ENCODE results near the gene CDC14C. TPM values are rescaled to one million over a fixed set of nuclear protein-coding genes. Genes with fewer than 3 reads are reported as not detected.
"Not testable (repeated sequence)": the region's sequence is repeated elsewhere in the genome, so short reads cannot be mapped to it uniquely, and the experiment has no call there.

Gene CDC14C
- not detected for total RNA-seq

DNA sequence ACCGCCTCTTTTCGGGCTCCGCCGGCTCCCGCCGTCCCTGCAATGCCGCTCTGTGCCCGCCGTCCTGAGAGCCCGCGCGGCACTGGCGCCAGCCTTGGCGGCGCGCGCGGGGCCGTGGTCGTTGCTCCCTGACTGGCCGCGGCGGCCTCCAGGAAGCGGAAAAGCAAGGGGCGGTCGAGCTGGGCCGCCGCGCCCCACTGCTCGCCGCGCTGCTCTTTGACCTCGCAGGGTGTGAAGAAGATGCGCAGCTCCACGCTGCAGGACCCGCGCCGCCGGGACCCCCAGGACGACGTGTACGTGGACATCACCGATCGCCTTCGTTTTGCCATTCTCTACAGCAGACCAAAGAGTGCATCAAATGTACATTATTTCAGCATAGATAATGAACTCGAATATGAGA, at the start of gene CDC14C:
Gene CDC14C, plus strand, starts transcription at position 115 of the 400 bp plus-strand sequence. Its CDS starts 126 bp downstream, at position 241.
- DNase-seq (ENCODE audit: low spot score in 2 of 2) (no peak), FAIRE-seq (no peak)

DNA sequence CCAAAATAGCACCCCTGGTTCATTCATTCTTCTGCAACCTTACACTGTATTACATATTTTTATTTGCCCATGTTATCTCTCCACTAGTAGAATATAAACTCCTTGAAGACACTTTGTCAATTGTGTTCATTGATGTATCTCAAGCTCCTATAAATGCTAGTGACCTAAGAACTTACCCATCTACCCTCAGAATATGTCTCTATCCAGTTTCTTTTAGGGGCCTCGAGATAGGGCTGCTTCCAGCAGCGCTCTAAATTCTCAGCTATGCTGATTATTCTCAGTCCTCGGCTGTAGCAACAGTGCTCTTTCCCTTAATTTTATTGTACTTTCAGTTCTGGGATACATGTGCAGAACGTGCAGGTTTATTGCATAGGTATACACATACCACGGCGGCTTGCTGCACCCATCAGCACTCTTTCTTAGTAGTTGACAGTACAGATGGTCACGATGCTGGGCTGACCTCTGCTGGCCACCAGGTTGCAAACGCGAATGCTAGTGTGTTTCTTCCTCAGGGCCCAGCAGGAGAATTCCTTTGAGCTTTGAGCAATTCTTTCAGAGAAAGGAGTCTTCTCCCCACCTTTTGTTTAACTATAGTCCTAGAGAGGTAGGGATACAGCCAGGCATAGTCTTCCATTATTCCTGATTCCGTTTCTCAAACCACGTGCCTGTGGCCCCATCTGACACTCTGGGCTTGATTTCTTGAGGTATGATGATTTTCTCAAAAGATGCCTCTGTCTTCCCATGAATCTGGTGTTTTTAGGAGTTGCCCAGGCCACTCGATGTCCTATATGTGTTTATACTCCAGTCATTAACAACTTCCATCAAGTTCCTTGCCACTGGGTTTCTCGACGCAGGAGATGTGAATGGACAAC, 49.1 kb upstream of the CDC14C start:
- FAIRE-seq (no peak), DNase-seq (ENCODE audit: low spot score in 2 of 2) (no peak)

DNA sequence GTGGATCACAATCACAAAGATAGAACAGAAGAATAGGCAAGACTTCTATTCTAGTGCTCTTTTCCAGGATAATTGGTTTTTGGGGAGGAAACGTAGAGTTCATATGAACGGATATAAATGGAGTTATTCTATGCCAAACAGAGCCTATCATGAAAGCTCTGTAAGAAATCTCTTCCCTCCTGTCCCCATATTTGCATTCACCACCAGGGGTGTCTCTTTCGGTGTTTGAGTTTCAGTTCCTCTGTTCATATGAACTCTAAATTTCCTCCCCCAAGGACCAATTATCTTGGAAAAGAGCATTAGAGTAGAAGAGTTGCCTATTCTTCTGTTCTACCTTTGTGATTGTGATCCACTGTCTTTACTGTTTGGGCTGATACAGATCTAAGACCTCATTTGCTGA, 48.3 kb upstream of the CDC14C start:
- DNase-seq (ENCODE audit: low spot score in 2 of 2) (no peak), FAIRE-seq (no peak)

DNA sequence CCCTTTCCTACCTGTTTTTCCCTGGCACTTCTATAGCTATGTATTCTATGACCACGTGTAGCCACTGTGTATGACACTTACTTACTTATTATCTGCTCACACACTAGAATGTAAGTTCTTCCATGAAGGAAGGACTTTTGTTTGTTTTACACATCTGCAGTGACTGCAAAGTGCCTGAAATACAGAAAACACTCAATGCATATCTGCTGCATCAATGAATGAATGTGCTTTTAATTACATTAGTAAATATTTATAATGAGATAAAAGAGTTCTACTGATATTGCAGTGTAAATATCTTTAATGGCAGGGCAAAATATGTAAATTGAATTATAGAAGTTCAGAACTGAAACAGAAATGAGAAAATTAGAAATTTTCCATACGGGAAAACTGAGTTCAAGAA, 43.5 kb upstream of the CDC14C start:
- no peak for DNase-seq (ENCODE audit: low spot score in 2 of 2)
- FAIRE-seq, result no peak

DNA sequence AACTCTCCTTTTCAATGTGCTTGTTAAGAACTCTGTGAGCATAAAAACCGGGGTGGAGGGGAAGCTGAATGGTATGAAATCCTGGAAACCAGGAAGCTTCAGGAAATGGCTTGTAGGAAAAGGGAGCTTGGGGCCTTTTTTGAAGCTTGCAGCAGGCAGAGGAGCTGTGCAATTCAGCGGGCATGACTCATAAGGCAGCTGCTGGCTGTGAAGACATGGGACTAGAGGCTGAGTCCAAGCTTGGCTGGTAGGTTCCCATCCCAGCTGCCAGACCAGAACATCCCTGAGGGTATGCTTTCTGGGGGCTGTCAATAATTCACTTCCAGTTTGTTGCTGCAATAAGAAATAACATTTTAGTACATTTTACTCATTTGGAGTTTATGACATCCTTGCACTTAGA, 36.8 kb upstream of the CDC14C start:
- FAIRE-seq (no peak), DNase-seq (ENCODE audit: low spot score in 2 of 2) (no peak)

DNA sequence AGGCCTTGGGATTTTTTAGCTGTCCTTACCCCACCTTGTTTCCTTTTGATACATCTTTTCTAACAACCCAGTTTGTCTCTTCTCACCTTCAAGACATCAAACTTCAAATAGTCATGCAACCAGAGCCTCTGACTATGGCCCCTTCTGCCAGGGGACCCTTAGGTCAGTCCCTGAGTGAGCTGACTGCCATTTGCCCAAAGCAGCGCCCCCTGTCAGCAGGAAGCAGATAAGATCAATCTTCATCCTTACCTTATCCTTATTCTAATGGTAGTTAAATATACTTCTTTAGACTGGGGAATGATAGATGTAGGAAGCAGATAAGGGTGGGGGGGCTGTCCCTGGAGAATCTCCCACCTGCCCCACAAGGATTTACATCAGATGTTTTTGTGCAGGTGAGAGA, 29.8 kb upstream of the CDC14C start:
- no peak for DNase-seq (ENCODE audit: low spot score in 2 of 2)
- FAIRE-seq, result no peak

DNA sequence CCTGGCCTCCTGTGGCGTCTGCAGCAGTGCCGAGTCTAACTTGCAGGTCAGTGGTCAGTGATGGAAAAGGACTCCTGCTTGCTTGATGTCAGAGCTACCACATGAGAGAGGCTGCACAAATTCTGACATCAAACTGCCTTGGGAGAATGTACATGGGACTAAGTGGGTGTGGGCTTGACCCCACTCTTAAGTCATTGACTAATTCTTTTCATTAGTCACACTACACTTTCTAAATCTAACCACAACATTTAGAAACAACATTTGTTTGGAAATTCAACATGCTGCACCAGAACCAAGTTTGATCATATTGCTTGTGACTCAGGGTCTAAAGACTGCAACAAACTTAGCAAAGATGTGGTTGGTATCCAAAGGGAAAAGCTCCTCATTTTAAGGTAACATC, 24.4 kb upstream of the CDC14C start:
- FAIRE-seq (no peak), DNase-seq (ENCODE audit: low spot score in 2 of 2) (no peak)

DNA sequence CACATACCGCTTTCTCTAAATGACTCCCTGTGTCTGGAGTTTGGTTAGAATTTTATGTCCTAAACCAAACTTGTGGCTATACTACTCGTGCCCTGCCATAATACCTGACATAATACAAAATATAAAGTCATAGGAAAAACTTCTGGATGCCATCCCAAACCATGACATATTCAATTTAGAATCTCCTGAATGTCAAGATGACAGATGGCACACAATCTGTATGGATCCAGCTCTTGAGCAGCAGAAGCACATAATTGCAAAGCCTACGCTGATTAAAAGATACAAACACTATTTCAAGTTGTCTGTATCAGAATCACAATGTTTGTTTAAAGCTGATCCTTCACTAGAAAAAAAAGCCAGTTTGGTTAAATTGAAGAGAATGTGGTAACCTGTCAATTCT, 22.4 kb upstream of the CDC14C start:
- FAIRE-seq (no peak), DNase-seq (ENCODE audit: low spot score in 2 of 2) (no peak)

DNA sequence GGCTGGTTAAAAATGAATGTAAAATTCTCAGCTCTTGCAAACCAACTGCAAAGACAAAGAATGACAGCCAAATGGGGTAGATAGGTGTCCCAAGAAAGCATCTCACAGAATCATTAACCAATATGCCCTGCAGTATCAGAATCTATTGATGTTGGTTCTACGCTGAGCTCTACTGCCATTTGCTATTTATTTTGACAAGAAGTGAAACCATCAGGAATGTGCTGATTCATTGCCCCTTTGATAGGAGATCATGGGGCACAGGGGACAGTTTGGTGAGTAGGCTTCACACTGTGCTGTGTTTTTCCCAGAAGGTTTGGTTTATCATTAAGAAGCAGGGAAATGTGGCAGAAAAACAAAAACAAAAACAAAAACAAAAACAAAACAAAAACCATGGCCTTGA, 19.4 kb upstream of the CDC14C start:
- no peak for DNase-seq (ENCODE audit: low spot score in 2 of 2)
- no peak for FAIRE-seq

DNA sequence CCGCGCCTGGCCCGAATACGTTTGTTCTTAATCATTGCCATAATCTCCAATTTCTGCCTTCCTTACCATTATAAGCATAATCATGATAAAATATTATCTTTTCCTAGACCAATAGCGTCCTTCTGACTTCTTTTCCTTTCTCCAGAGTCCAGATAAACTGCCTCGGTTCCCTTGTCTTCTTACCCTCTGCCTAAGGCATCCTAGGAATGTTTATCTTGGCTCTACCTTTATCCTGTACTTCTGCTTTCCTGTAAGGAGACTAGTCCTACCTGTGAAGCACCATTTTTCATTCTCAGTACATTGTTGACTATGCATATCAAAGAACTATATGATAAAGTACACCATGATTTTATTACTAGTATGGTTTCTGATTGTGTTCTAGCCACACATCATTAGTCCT, 18.7 kb upstream of the CDC14C start:
- FAIRE-seq; DNase-seq (ENCODE audit: low spot score in 2 of 2): not testable (repeated sequence)

DNA sequence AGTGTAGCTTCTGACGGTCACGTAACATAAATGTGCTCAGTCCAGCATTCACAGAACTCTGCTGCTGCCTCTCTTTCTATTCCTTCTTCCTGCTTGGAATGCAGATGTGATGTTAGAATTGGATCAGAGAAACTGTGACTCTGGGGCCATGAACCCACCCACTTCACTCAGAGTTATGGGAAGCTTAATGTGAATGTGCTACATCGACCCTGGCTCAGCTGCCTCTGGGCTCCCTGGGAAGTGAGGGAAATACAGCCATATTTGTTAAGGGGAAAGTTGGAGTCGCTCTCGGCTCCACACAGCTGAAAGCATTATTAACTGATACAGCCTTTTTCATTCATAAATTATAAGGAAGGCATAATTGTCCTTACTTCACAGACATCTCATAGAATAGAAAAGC, 14.5 kb upstream of the CDC14C start:
- not testable (repeated sequence) for FAIRE-seq

DNA sequence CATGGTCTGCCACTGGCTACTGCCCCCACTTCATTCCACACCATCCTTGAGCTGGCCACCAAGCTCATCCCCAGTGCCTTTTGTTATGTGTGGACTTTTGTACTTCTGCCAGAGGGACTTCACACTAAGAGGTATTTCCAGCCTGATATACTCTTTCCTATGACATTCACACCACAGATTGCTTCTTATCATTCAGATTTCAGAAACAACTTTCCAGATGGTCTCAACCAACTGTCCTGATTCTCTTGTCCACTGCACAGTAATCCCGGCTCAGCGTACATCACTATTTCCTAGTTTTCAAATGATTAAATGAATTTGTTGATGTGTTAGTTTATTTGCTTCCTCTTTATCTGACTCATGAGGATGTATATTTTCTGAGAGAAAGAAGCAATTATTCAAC, 7.1 kb downstream of the CDC14C start:
- FAIRE-seq (no peak), DNase-seq (ENCODE audit: low spot score in 2 of 2) (no peak)

More for the DNA sequence above, 14.5 kb upstream of the CDC14C start:
- not testable (repeated sequence) for DNase-seq (ENCODE audit: low spot score in 2 of 2)

DNA sequence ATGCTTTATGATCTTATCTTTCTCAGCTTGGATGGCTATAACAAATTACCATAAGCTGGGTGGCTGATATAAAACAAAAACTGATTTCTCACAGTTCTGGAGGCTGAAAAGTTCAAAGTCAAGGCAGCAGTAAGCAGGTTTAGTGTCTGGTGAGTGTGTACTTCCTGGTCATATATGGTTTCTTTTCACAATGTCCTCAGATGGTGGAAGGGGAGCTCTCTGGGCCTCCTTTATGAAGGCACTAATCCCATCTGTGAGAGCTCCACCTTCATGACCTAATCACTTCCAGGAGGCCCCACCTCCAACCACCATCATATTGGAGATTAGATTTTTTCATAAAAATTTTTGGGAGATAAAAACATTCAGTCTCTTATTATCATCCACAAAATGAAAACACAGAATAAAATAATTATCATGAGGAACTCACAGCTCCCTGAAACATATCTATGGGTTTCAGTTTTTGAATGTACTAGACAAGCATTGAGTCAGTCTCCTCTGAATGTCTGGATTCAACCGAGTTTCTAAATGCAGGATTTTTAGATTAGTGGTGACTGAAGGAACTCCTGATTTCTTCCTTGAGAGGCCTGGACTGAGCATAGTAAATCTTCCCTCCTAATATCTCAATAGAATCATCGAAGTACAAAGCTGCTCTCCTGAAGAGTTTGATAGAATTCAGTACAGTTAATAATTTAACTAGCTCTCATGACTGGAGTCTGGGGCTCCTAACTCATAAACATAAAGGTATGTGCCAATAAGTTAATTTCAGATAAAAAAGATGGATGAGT, 8.0 kb downstream of the CDC14C start:
- DNase-seq (ENCODE audit: low spot score in 2 of 2) (no peak), FAIRE-seq (no peak)

DNA sequence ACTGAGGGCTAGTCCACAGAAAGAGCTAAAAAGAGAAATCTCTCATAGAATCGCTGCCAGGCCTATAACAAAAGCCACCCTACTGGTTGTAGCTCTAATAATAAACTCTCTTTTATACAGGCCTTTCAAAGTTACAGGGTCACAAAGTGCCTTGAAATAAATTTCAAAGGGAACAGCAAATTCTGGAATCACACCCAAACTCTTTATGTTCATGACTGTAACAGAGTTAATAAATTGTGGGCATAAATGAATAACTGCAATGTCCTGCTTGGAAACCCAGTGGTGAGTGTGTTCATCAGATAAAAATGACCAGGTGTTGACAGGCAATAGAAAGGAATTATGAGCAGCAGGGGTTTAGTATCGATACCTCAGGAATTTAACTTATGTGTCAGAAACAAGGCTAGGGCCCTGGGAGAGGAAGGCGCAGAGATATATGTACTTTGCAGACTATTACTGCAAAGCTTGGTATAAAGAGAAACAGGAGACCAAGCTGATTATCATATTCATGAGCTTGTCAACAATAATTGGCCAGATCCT, 9.3 kb downstream of the CDC14C start:
- no peak for FAIRE-seq
- no peak for DNase-seq (ENCODE audit: low spot score in 2 of 2)

DNA sequence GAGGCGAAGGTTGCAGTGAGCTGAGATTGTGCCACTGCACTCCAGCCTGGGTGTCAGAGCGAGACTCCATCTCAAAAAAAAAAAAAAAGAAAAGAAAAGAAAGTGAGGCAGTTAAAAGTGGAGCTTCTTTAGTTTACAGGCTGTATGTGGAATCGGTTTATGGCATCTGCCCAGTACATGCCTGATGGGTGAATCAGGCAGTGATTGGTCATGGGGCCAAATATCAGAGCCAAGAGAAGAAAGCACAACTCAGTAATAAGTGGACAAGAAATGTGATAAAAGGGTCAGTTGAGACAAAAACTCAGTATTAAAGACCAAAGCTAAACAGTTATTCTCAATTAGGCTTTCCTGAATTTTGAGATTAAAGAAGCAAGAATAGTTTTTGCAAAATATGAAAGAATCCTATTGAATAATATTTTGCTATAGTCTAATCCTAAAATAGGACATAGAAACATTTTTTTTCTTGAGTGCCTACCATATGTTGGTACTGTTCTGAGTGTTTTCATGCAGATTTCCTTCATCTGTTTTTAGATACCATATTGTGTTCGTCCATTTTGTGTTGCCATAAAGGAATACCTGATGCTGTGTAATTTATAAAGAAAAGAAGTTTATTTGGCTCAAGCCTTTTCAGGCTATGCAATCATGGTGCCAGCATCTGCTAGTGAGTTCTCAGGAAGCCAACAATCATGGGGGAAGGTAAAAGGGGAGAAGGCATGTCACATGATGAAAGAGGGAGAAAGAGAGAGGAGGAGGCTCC, 14.4 kb downstream of the CDC14C start:
- FAIRE-seq (no peak), DNase-seq (ENCODE audit: low spot score in 2 of 2) (no peak)

DNA sequence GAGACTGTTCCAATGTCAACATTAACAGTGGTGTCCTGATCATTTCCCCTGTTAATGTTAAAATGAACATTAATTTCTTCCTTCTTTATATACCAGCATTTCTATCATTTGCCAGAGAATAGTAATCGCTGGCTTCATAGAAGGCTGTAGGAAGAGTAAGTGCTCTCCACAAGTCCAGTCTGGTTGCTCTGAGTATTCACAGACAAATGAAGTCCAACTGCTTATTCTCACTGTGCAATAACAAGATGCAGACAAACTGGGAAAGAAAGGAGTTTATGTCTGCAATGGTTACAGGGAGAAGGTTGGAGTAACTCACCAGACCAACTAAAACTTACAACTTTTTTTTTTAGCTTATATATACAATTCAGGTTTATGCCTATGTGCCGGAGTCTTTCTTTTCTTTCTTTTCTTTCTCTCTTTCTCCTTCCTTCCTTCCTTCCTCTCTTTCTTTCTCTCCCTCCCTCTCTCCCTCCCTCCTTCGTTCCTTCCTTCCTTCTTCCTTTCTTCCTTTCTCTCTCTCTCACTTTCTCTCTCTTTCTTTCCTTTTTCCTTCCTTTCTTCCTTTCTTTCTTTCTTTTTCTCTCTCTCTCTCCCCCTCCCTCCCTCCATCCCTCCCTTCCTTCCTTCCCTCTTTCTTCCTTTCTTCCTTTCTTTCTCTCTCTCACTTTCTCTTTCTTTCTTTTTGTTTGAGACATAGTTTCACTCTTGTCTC, 19.1 kb downstream of the CDC14C start:
- FAIRE-seq (no peak), DNase-seq (ENCODE audit: low spot score in 2 of 2) (no peak)

DNA sequence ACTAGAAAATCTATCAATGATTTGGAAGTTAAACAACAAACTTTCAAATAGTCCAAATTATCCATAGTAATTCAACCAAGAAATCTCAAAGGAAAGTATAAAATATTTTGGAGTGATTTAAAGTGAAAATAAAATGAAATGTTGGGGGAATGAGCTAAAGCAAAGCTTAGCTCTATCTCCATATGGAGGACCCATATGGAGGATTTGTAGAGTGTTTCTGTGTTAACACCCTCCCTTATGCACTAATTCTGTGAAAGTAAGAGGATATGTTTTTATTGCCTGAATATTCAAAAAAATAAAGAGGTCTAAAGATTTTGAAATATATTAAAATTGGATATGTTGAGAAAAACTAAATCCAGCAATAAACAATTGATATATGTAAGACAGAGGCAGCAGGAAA, 31.6 kb downstream of the CDC14C start:
- no peak for DNase-seq (ENCODE audit: low spot score in 2 of 2)
- FAIRE-seq, result no peak

DNA sequence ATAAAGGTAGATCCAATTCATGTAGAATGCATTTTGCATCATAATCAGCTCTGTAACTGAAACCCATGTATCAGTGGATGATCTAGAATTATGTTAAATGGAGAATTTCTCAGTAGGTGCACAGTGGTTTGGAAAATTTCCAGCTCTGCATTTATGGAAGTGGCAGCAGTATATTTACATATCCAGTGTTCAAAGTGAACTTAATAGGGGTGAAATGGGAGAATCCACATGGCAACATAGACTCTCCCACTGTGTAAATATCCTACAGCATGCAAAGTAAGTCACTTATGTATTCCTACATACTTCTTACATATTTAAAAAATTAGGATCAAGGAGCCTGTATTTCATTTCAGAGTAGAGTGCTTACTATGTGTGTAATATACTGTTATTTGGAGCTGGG, 35.3 kb downstream of the CDC14C start:
- FAIRE-seq, result no peak
- DNase-seq (ENCODE audit: low spot score in 2 of 2), result no peak

DNA sequence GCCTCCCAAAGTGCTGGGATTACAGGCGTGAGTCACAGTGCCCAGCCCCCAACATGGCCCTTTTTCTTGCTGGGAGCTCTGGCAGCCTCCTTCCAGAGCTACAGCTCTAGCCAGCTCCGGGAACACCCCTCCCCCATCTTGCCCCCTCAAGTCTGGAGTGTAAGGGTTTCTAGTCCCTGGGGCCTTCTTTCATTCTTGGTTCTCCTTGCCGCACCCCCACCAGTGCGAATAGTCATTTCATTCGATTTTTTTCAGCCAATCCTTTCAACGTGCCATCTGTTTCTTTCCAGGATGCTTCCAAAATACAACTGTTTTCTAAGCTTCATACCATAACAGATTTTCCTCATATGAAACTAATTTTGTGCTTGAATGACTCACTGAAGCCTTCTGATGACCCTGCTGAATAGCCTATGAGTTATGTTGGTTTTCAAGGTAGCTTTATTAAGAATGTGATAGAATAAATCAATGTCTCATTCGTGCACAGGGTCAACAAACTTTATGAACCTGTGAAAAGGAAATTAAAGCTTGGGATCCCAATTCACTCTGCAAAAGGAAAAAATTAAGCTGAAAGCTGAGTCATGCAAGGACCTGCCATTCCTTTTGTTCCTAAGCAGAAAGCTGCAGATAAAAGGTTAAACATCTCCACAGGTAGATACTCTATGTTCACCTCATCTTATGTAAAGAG, 38.6 kb downstream of the CDC14C start:
- no peak for DNase-seq (ENCODE audit: low spot score in 2 of 2)
- no peak for FAIRE-seq

DNA sequence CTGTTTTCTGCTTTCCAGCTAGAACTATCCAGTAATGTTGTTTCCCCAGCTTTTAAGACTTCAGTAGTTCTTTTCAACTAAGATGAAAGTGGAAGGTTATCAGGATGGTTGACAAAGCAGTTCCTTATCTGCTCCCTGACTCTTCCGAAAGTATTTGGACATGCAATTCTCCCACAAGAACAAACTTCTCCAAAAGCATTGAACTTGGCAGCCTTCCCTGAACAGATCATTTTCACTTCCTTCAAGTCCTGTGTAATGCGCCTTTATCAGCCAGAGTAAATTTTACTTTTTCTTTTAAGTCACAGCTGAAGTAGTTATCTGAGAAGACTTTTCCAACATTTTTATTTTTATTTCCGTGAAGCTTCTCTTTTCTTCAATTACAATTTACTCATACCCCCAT, 39.7 kb downstream of the CDC14C start:
- DNase-seq (ENCODE audit: low spot score in 2 of 2) (no peak), FAIRE-seq (no peak)

Data from frontal cortex (tissue), 4 donors.